ENCODE measurements around the gene SMURF1.

DNA sequence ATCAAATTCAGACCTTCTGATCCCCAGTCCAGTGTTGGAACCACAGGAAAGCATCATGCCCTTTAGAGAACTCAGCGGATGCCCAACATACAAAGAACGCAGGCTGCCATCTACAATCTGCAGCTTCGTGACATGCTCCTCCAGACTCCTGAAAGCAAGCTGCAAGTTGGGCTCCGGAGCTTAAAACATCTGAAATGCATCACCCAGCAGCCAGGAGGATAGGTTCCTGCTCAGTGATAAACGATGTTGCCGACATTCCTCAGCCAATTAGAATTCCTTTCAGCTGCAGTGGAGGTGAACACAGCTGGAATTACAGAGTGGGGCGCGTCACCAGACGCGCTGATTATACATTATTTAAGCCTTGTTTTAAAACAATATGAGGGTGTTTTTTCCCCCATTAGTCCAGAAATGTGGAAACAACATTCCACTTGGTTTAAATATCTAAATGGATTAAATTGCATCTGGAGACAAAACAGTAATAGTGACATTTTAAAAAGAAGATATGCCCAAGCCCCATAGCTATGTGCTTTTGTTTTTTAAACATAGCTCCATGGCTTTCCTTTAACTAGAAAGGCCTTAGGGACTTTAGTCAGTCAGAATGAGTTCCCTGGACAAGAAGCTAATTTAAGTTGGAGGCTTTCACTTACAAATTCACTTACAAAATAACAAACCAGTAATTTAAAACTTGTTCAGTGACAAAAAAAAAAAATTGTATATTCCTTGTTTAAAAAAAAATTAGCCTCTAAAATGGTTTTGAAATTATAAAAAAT, 6.3 kb downstream of the SMURF1 start:
- TF ChIP-seq, protein P1, sequence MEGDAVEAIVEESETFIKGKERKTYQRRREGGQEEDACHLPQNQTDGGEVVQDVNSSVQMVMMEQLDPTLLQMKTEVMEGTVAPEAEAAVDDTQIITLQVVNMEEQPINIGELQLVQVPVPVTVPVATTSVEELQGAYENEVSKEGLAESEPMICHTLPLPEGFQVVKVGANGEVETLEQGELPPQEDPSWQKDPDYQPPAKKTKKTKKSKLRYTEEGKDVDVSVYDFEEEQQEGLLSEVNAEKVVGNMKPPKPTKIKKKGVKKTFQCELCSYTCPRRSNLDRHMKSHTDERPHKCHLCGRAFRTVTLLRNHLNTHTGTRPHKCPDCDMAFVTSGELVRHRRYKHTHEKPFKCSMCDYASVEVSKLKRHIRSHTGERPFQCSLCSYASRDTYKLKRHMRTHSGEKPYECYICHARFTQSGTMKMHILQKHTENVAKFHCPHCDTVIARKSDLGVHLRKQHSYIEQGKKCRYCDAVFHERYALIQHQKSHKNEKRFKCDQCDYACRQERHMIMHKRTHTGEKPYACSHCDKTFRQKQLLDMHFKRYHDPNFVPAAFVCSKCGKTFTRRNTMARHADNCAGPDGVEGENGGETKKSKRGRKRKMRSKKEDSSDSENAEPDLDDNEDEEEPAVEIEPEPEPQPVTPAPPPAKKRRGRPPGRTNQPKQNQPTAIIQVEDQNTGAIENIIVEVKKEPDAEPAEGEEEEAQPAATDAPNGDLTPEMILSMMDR (IDR thresholded peaks at IDR 0.05): no peak
- no peak for TF ChIP-seq ZFX (IDR thresholded peaks at IDR 0.05; ENCODE audit: borderline replicate concordance)
